NCI-H82 treated with DMSO at 0.1 percent for 48 hours (cell line): ENCODE results near the gene ZSCAN9.

ENCODE experiments used
- DNase-seq: peaks from one replicate; lab custom pipeline; 2025; ENCODE audit not compliant: unreplicated experiment; lab: John Stamatoyannopoulos, UW

The ZSCAN9 gene

DNA sequence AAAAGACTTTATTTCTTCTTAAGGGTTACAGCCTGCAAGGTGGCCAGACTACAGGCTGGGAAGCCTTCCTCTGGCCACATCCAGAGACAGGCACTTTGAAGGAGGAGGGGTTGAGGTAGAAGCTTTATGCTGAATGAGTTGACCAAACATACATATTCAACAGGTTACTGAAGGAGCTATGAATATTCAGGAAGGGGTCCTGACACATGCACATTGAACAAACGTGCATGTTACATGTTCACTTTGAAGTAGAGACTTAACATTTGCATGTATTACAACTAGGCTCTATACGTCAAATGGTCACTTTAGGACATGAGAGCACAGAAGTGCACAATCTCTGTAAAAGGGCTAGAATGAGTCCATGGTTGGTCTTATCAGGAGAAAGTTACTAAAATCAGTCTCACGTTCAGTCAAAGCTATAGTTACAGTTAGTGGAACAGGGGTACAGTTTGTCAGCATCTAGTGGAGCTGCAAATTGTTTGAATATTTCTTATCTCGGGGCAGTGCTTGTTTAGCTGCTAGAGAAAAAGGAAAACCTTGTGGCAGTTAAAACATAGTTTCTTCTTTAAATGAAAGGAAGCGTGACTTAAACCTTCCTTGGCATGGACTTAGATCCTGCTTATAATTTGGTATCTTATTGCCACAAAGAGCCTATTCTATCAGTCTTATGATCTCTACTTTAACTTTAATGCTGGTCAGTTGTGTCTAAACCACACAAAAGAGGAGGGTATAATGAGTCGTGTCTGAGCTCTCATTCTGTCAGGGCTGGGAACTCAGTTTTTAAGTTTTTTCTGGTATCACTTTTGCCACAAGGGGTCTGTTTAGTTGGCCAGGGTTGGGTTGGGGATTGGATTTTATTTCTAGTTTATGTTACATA, 4.6 kb upstream of the ZSCAN9 start:
- no peak for DNase-seq

- no peak for DNase-seq
Observed at GRCh38 chr6:28224131-28225055, 682 bp upstream of the ZSCAN9 start.

DNA sequence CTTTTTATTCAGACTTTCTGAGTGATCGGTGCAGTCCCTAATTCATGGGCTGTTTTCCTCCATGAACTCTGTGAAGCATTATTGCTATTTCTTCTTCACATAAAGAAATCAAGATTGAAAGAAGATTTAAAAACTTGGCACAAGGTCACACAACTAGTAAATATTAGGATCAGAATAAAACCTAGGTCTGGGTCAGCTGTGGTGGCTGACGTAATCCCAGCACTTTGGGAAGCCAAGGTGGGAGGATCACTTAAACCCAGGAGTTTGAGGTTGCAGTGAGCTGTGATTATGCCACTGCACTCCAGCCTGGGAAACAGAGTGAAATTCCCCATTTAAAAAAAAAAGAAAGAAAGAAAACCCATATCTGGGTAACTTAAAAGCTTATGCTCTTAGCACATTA, 1.4 kb downstream of the ZSCAN9 start:
- no peak for DNase-seq

DNA sequence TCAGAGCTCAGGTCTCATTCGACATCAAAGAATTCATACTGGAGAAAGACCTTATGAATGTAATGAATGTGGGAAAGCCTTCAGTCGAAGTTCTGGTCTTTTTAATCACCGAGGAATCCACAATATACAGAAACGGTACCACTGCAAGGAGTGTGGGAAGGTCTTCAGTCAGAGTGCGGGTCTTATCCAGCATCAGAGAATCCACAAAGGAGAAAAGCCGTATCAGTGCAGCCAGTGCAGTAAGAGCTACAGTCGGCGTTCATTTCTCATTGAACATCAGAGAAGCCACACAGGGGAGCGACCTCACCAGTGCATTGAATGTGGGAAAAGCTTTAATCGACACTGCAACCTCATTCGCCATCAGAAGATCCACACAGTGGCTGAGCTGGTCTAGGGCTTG, 7.7 kb downstream of the ZSCAN9 start:
- DNase-seq = no peak

GRCh38 chr6:28235912-28236452, 10.9 kb downstream of the ZSCAN9 start:
- no peak for DNase-seq

DNA sequence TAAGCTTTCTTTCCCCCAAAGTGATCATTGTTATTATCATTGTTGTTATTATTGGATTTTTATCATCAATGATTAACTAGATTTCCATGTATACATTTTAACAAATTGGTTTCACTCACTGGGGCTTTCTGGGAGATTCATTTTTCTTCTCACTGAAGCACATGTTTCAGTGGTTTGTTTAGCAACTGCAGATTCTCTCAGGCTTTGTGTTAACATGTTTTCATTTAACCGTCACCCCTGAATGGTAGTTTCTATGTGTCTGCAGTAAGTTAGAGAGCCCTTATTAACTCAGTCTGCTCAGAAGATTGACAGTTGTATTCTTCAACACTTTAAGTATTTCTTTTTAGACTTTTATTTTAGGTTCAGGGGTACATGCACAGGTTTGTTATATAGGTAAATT, 14.6 kb downstream of the ZSCAN9 start:
- no peak for DNase-seq

DNA sequence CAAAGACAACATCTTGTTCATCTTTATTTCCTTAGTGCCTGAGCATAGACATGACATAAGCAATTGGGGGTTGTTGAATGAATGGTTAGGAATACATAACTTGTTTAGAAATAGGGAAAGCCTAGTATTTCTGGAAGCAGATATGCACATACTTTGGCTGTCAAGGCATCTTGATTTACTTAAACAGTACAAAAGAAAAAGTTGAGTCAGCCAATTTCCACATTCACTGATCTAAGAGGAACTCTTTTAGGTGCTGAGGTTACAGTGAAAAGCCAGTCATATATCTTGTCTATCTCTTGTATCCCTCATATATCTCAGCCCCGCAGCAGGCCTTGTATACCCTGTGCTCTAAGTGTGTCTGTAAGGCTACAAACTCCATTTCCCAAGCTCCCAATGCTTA, 15.4 kb downstream of the ZSCAN9 start:
- no peak for DNase-seq

DNA sequence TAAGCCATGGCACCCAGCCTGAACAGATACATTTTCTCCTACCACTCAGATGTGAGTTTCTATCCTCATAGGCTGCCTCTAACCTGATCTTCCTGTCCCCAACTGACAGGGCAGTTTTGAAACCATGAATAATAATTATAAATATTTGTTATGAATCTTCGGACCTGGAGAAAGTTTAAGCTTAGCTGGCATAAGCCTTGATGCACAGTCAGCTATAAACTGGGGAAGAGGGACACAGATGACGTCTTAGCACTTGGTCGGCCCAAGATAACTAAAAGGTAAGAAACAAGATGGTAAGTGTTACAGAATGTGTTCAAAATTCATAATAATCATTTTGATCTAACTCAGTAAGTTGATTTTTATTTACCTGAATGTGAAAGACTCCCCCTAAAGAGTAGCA, 18.9 kb downstream of the ZSCAN9 start:
- no peak for DNase-seq

DNA sequence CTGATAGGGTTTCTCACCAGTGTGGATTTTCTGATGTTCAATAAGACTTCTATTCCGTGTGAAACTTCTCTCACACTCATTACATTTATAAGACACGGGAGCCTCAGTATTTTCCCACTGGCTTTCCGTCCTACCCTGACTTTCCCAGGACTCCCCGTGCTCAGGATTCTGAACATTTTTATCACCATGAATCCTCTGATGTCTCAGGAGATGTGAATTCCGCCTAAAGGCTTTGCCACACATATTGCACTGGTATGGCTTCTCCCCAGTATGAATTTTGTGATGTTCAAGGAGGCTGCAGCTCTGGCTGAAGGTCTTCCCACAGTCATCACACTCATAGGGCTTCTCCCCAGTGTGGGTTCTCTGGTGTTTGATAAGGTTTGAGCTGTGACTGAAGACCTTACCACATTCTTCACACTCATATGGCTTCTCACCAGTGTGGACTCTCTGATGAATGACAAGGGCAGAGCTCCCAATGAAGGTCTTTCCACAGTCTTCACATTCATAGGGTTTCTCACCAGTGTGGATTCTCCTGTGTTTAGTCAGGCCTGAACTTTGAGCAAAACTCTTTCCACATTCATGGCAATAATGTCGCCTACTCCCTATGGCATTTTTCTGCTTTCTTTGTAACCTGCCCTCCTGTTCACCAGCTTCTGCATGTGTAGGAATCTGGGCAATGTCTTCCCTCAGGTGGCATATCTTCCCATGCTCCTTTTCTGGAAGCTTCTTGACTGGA, 20.3 kb downstream of the ZSCAN9 start:
- DNase-seq = no peak

GRCh38 chr6:28248916-28249315, 23.8 kb downstream of the ZSCAN9 start:
- DNase-seq = no peak

GRCh38 chr6:28250747-28251146, 25.7 kb downstream of the ZSCAN9 start:
- no peak for DNase-seq

- DNase-seq = no peak
Observed at GRCh38 chr6:28251661-28252008, 26.6 kb downstream of the ZSCAN9 start.

DNA sequence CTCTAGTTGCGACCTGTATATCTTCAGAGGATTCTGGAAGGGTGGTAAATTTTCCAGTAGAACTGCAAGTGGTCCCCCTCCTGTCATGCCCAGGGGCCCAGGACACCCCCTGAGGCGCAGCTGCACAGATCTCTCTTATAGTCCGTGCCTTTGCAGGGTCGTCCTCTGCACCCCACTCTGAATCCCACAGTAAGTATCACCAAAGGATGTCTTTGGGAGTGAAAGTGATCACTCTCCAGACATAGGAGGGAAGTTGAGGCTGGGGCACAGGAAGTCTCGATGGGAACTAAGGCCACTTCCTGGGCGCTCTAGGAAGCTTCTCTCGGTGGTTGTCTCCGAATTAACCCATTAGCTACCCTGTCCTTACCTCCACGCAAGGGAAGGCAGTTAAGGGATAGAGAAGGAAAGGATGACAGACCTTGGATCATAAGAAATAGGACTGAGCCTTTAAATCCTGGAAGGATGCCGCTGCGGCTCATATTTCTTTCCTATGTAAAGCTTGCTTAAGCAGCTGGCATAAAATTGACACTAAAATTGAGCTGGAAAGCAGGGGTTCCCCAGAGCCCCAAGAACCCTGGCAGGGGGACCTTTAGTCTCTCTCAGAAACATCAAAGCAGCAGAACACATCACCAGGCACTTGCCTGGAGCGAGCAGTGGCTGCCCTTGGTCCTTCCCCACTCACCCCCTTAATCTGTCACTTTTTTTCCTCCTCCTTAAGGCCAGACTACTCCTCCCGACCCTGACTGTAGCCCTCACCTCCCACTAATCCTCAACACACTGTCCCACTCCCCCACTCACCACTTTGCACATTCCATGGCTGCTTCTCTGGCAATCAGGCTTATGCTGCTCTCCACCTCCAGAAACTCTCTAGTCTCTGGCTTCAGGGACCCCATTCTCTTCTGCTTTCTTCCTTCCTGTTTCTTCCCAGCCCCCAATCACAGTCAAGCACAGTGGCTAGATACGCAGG, 27.2 kb downstream of the ZSCAN9 start, which contains the start of gene ZKSCAN4:
TSS of gene ZKSCAN4 (minus strand) at position 261 of the 967 bp plus-strand sequence. CDS start 289 bp downstream, outside the sequence.
- DNase-seq = peak; percentile 68

DNA sequence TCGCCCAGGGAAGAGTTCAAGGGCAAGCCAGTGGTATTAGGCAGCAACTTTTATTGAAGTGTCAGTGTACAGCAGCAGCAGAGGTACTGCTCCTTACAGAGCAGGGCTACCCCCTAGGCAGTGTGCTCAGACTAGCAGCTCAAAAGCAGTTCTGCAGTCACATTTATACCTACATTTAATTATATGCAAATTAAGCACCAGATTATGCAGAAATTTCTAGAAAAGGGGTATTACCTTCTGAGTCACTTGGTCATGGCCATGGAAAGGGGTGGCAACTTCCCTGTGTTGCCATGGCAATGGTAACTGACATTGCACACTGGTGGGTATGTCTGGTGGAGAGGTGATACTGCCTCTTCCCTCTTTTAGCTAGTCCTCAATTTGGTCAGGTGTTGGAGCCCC, 29.0 kb downstream of the ZSCAN9 start:
- DNase-seq = no peak

DNA sequence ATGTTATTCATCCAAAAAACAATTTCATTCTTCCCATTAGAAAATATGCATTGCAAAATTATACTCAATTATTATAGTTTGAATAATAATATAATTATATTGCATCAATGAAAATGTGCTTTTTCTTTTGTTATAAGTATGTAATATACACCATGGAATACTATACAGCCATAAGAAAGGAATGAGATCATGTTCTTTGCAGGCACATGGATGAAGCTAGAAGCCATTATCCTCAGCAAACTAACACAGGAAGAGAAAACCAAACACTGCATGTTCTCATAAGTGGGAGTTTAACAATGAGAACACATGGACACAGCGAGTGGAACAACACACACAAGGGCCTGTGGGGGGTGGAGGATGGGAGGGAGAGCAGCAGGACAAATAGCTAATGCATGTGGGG, 32.0 kb downstream of the ZSCAN9 start:
- DNase-seq = no peak

- DNase-seq = no peak
Observed at GRCh38 chr6:28258877-28259777, 34.1 kb downstream of the ZSCAN9 start, which contains the start of gene NKAPL. NKAPL (plus strand) TSS chr6:28259297; CDS start chr6:28259372, 75 bp downstream.

DNA sequence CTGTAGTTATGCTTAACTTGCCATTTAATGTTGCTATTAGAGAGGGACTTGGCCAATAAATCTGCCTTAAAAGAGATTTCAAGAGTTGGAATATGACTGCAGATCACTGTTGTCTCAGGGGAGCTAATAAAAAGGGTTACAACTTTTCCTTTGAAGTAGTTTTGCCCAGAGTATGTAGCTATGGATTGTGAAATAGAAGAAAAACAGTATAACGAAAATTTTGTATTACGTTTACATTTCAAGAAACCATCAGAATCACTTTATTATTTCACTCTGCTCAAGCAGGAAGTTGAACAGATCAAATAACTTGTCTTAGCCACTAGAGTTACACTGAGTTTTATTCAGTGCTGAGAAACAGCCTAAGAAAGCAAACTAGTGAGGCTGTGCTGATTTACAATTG, 38.8 kb downstream of the ZSCAN9 start:
- DNase-seq = no peak

DNA sequence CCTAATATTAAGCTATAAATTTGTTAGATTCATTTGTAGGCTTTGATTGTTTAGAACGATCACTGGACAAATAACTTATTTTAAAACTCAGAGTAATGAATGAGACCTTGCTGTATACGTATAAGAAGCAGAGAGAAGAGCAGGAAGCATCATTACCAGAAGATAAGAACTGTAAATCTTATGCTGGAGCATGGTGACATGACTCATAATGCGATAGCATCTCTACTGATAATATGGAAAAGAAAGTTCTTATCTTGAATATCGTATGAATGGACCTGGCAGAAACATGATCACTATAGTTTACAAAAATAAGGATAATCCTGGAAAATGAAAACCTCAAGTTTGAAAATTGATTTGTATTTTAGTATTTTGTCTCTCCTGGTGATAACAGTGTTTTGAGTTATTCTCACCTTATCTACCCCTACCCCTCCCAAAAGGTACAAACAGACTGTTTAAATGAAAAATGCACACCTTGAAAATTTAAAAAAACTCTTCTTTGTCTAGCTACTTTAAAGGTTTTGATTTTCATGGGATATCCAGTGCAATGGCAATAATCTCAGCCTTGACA, 39.8 kb downstream of the ZSCAN9 start:
- DNase-seq = no peak
